ENCODE results near the gene GPR18. TPM values are rescaled to one million over a fixed set of nuclear protein-coding genes. Genes with fewer than 3 reads are reported as not detected.

GPR18 gene
- total RNA-seq, 2 experiments from 2014 or later, result 13.7 to 16.3 TPM

GRCh38 chr13:99208185-99208584 is 50.0 kb downstream of the GPR18 start:
- ChIA-PET CTCF (interaction anchor here (0.7 kb wide), 1 partner anchor 1924 kb away, joined by 4 read pairs; no protein-coding TSS in a partner anchor), POLR2A (no interaction called here)

GRCh38 chr13:99207511-99207910 is 50.7 kb downstream of the GPR18 start:
- ChIA-PET CTCF (interaction anchor here (1.9 to 3.3 kb wide), 2 partner anchors 8 to 31 kb away, joined by 5 to 20 read pairs; no protein-coding TSS in a partner anchor), POLR2A (no interaction called here)

- POLR2A ChIA-PET, result interaction anchor here (1.1 kb wide), 1 partner anchor 12 kb away, joined by 3 read pairs; no protein-coding TSS in a partner anchor
- CTCF ChIA-PET, result interaction anchor here (1.9 to 3.3 kb wide), 2 partner anchors 9 to 30 kb away, joined by 5 to 20 read pairs; no protein-coding TSS in a partner anchor
Observed at GRCh38 chr13:99206873-99207272, 51.3 kb downstream of the GPR18 start.

- CTCF ChIA-PET, result interaction anchor here (1.1 to 3.3 kb wide), 3 partner anchors 9 to 63 kb away, joined by 3 to 20 read pairs (median 5); no protein-coding TSS in a partner anchor
Observed at GRCh38 chr13:99206226-99206625, 52.0 kb downstream of the GPR18 start.

GRCh38 chr13:99205621-99206220 is 52.5 kb downstream of the GPR18 start:
- CTCF ChIA-PET, result interaction anchor here (1.1 to 3.3 kb wide), 3 partner anchors 10 to 64 kb away, joined by 3 to 20 read pairs (median 5); no protein-coding TSS in a partner anchor
- POLR2A ChIA-PET, result interaction anchor here (0.8 to 2.5 kb wide), 4 partner anchors 9 to 52 kb away, joined by 3 to 8 read pairs (median 4); partner anchors contain the start of gene GPR18

More at GRCh38 chr13:99206226-99206625, 52.0 kb downstream of the GPR18 start:
- POLR2A ChIA-PET, result interaction anchor here (0.8 to 1.1 kb wide), 2 partner anchors 13 to 52 kb away, joined by 3 read pairs; partner anchors contain the start of gene GPR18

Other genes with a start within 250 kb of the GPR18 start
- 10 to 100 TPM; 61.6 to 62.4 TPM for gene UBAC2, start 57.5 kb downstream of the GPR18 start, total RNA-seq
- gene GPR183, start 49.0 kb upstream of the GPR18 start, total RNA-seq, result 10 to 100 TPM; 29.2 to 29.6 TPM
- gene TM9SF2, start 243.1 kb upstream of the GPR18 start, total RNA-seq, result 10 to 100 TPM; 90.4 to 94.8 TPM